A172 (cell line): ENCODE measurements around the gene CYP1B1. TPM values are rescaled to one million over a fixed set of nuclear protein-coding genes. Genes with fewer than 3 reads are reported as not detected.
"Not testable (repeated sequence)": the region's sequence is repeated elsewhere in the genome, so short reads cannot be mapped to it uniquely, and the experiment has no call there.

Experiments
- DNase-seq: peaks from one replicate; pipeline ENCODE4 v3.0.0-alpha.2; 2015; ENCODE audit warnings: low spot score
- total RNA-seq: library from RNA; depleted of rRNA; stranded (reverse); fragments of >200 nt; shearing (Covaris generic); gene quantifications from 2 replicates; pipeline ENCODE4 v1.2.3, GENCODE V29; 2014; rRNA removed

The CYP1B1 gene
- total RNA-seq, 1 experiment from 2014 or later = 0.38 TPM

DNA sequence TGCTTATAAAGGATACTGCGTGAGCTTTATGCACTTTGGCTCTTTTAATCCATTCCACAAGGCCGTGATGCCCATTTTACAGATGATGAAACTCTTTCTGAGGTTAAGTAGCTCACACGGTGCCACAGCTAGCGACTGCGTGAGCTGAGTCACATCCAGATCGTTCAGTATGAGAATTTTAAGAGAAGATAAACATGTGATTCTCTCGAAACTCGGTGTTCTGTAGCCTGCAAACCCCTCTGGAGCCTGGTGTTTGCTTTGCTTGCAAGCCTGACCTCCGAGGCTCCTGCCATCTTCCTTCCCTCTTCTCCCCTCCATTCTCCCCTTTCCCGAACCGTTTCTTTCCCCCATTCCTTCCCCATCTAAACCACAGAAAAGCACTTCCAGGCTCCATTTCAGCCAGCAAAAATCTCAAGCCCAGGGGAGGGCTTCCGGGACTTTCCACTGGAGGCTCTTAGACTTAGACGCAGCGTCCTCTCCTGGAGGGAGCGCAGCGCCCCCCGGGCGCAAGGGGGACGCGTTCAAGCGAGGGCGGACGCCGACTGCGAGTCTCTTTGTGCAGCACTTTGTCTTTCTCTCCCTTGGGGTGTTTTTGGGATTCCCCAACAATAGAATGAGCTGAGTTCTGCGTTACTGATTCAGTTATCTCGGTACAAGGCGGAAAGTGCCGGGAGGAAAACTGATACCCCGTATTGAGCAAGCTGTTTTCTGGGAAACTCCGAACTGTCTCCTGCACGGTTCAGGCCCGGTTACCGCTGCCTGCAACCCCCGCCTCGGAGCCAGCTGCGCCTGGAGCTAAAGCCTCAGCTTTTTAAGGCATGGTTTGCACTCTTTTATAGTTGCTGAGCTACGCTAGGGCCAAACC lies 38.0 kb downstream of the CYP1B1 start:
- DNase-seq = peak; percentile 11

DNA sequence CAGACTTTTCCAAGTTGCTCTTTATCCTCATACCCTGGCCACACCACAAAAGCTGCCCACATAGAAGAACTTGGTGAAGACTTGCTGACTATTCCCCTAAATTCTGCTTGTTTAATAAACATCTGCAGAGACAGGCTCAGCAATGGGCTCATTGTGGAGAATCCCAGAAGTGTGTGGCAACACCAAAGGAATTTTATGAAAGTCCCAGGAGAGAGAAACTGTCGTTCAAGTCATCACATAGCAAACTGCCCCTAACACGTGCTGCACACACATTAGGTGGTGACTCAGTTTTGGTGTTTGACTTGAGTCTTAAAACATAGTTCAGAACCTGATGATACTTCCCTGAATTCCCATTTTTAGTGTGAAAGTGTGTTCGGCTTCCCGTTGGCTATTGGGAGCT lies 38.6 kb downstream of the CYP1B1 start:
- DNase-seq = no peak

DNA sequence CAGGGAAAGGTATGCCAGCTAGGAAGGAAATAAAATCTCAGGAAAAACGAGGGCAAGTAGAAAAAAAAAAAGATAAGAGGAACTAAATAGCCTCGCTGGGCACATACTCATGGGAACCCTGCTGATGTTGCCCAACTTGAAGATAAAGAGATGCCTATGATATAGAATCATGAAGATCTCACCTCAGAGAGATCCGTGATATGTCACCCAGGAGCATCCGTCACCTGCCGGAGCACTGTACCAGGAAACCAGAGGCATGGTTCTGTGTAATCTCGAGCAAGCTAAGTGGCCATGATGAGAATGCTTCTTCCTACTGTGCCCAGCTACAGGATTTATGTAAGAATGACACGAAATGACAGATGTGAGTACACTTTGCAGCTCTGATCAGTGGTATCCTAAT lies 40.0 kb downstream of the CYP1B1 start:
- no peak for DNase-seq

DNA sequence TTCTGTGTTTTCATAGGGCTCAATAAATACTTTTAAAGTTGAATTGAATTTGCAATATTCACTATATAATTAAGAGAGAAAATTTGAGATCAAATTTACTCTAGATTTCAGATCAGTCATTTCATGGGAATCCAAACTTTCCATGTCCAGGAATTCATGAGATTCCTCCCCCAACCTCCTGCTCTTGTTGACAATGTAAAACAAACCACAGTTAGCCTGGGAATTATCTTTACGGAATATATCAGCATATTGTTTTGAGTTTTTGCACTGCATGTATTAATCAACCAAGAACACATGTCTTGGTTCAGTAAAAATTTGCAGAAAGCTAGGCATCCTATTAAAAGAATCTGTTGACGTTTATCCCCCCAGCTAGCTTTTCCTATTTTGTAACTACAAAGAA lies 42.3 kb downstream of the CYP1B1 start:
- DNase-seq = no peak

DNA sequence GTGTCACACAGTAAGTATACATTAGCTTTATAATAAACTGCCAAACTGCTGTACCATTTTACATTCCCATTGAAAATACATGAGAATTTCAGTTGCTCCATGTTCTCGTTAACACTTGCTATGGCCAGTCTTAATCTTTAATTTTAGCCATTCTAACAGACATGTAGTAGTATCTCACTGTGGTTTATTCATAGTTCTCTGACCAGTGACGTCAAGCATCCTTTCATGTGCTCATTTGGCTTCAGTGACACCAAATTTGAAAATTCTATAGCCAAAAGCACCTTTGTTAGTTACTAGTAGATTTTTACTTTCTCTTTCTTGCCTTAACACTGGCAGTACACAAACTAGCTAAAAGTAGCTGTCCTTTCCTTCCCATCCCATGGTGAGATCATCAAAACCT lies 43.0 kb downstream of the CYP1B1 start:
- DNase-seq = no peak

DNA sequence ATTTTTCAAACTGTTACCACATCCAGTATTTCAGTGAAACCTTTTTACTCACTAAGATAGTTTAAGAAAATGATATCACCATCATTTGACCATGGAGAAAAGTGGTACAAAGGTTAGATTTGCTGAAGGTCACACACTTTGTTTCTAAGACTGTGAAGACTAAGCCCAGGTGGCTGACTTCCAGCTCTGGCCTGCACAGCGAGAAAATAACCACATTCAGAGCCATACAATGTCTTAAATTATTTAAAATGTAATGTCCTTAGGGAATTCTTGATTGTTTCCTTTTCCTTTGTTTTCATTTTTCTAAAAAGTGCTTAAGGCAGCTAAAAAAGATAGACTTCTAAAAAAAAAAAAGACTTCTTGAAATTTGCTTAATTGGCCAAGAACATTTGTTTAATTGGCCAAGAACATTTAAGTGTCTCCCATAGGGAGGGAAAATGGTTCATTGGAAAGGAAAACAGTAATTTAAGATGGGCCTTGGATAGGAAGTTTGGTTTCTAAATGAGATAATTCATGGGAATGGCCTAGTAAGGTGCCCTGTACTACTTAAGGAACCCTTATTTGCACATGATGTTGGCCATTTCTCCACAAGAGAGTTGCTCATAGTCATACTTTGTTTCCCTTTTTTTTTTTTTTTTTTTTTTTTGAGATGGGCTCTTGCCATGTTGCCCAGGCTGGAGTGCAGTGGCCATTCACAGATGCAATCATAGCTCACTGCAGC lies 45.2 kb downstream of the CYP1B1 start:
- DNase-seq = no peak

DNA sequence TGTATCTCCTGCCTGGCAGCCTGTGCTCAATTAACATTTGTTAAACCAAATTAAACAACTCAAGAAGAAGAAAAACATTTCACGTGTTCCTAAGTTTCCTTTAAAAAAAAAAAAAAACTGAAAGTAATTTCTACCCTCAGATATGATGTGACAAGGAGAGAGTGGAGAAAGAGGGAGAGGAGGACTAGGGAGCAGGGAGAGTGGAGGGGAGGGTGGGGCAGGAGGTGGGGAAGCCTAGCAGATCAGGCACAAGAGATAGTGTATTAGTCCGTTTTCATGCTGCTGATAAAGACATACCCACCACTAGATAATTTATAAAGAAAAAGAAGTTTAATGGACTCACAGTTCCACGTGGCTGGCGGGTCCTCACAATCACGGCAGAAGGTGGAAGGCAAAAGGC lies 46.4 kb downstream of the CYP1B1 start:
- no peak for DNase-seq

DNA sequence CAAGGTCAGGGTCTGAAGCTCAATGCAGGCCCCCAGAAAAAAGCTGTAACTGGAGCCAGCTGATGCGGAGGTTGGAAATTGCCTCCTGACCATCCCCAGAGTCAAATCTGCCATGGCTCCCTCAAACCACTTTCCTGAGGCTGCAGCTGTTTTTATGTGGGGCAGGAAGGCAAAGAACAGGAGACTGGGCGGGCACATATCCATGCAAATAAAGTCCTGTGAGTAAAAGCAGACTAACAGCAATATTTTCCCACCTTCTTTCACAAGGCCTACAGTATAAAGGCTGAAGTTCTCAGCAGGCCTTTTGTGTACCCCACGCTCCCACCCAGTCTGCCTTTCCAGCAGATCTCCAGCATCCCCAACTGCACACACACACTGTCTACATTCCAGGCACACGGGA lies 47.1 kb downstream of the CYP1B1 start:
- DNase-seq = no peak

DNA sequence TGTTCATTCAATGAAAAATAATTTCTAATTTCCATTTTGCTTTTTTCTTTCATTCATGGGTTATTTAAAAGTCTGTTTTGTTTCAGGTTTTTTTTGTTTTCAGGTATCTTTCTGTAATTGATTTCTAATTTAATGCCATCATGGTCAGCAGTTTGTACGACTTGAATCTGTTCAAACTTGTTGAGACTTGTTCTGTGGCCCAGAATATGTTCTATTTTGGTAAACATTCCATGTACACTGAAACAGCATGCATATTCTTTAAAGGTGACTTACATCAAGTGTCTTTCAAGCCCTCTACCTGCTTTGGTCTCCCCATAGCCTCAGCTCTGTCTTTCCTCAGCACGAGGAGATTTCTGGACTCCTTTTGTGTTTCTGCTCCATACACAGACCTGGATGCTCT lies 49.1 kb downstream of the CYP1B1 start:
- DNase-seq = no peak

DNA sequence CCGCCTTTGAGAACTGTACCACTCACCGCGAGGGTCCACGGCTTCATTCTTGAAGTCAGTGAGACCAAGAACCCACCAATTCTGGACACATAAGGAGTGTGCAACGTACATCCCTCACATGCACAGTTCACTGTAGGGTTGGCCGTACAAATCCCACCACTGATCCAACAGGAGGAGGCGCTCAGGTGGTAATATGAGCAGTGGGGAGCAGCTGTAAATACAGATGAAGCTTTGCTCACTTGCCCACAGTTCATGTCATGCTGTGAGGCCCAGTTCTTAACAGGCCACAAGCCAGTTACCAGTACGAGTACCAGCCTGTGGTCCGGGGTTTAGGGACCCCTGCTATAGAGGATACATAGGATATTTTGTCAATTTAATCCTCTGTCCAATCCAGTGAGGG lies 54.4 kb downstream of the CYP1B1 start:
- no peak for DNase-seq

DNA sequence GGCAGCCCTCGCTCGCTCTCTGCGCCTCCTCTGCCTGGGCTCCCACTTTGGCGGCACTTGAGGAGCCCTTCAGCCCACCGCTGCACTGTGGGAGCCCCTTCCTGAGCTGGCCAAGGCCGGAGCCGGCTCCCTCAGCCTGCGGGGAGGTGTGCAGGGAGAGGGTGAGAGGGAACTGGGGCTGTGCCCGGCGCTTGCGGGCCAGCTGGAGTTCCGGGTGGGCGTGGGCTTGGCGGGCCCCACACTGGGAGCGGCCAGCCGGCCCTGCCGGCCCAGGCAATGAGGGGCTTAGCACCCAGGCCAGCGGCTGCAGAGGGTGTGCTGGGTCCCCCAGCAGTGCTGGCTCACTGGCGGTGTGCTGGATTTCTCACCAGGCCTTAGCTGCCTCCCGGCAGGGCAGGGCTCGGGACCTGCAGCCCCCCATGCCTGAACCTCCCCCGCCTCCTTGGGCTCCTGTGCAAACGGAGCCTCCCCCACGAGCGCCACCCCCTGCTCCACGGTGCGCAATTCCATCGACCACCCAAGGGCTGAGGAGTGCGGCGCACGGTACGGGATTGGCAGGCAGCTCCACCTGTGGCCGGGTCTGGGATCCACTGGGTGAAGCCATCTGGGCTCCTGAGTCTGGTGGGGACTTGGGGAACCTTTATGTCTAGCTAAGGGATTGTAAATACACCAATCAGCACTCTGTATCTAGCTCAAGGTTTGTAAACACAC lies 55.4 kb downstream of the CYP1B1 start:
- DNase-seq = not testable (repeated sequence)

DNA sequence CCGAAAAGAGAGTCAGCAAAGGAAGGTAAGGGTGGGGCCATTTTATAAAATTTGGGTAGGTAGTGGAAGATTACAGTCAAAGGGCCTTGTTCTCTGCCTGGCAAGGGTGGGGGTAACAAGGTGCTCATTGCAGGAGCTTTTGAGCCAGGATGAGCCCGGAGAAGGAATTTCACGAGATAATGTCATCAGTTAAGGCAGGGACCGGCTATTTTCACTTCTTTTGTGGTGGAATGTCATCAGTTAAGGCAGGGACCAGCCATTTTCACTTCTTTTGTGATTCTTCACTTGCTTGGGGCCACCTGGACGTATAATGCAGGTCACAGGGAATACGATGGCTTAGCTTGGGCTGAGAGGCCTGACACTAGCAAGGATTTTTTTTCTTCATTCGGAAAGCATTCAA lies 58.1 kb downstream of the CYP1B1 start:
- no peak for DNase-seq

Other genes starting within 250 kb of the CYP1B1 start
- gene RMDN2, start 150.9 kb downstream of the CYP1B1 start, total RNA-seq = 4.5 and 11.3 TPM in 2 replicates